Panc1 (cell line): Measurements from ENCODE around the gene KRTAP5-3. TPM values are rescaled to one million over a fixed set of nuclear protein-coding genes. Genes with fewer than 3 reads are reported as not detected.
"Not testable (repeated sequence)": the region's sequence is repeated elsewhere in the genome, so short reads cannot be mapped to it uniquely, and the experiment has no call there.

Experiments used
- ATAC-seq: fragments of 200-7000 bp; cut with Tn5 transposase; 2 replicates; pipeline ENCODE4 v1.9.1; 2020; ENCODE audit warnings: mild to moderate bottlenecking, moderate library complexity
- BruUV-seq: library from RNA; stranded (reverse); fragments of 400-500 nt; replicated peaks from 2 replicates; lab custom pipeline; 2021; lab: Mats Ljungman, UMichigan
- CTCF ChIA-PET: fragments of 300-600 bp; sonication (Branson Sonifier 250); formaldehyde crosslinking; loops from one replicate; lab custom pipeline; 2022; ENCODE audit warnings: antibody characterized with exemption; lab: Charles Lee
- POLR2A ChIA-PET: fragments of 300-600 bp; sonication (Branson Sonifier 250); formaldehyde crosslinking; loops from one replicate; lab custom pipeline; 2022; ENCODE audit warnings: antibody characterized with exemption; lab: Charles Lee
- DNase-seq: peaks from one replicate; pipeline ENCODE4 v3.0.0-alpha.2; 2010; ENCODE audit warnings: low read depth, low spot score
- H3K27ac ChIP-seq: 2 replicates; pipeline ENCODE4 v1.5.1; 2011; ENCODE audit warnings: mild to moderate bottlenecking, low read length, inconsistent platforms
- H3K27me3 ChIP-seq: fragments of 200-500 bp; sonication (Bioruptor generic); 2 replicates; pipeline ENCODE4 v1.6.0; 2014; ENCODE audit warnings: low read length, inconsistent platforms; ENCODE audit not compliant: control insufficient read depth, insufficient read depth
- H3K36me3 ChIP-seq: fragments of 200-500 bp; sonication (Bioruptor generic); 2 replicates; pipeline ENCODE4 v1.5.1; 2014; ENCODE audit warnings: inconsistent platforms, mild to moderate bottlenecking, low read length, moderate library complexity; ENCODE audit not compliant: control insufficient read depth, insufficient read depth
- H3K4me1 ChIP-seq: 2 replicates; pipeline ENCODE4 v1.5.1; 2011; ENCODE audit warnings: inconsistent platforms, mild to moderate bottlenecking, low read length, moderate library complexity; ENCODE audit not compliant: control insufficient read depth, insufficient read depth
- H3K4me3 ChIP-seq, 2 experiments: 2 replicates each; pipeline ENCODE4 v1.5.1; 2011 to 2012; ENCODE audit warnings: low read depth in 2 of 2, low read length in 2 of 2, mild to moderate bottlenecking in 2 of 2, inconsistent platforms in 1 of 2, moderate library complexity in 1 of 2
- H3K9me3 ChIP-seq: fragments of 200-500 bp; sonication (Bioruptor generic); 2 replicates; pipeline ENCODE4 v1.5.1; 2014; ENCODE audit warnings: low read depth, mild to moderate bottlenecking, inconsistent platforms, low read length, moderate library complexity; ENCODE audit not compliant: control insufficient read depth, insufficient read depth
- CTCF ChIP-seq: fragments of 450-650 bp; IDR thresholded peaks from 2 replicates; pipeline ENCODE4 v1.5.1; 2017; ENCODE audit warnings: mild to moderate bottlenecking
- POLR2AphosphoS5 ChIP-seq: IDR thresholded peaks from 2 replicates; pipeline ENCODE4 v1.6.1; 2012; ENCODE audit warnings: mild to moderate bottlenecking, low read depth, low read length, moderate library complexity
- SIN3A ChIP-seq: IDR thresholded peaks from 2 replicates; pipeline ENCODE4 v1.6.1; 2012; ENCODE audit warnings: low read depth, mild to moderate bottlenecking, low read length, moderate library complexity, borderline replicate concordance; ENCODE audit not compliant: insufficient read depth
- TCF7L2 ChIP-seq: IDR thresholded peaks from 2 replicates; pipeline ENCODE4 v1.6.1; 2011; ENCODE audit warnings: mild to moderate bottlenecking, low read depth, low read length, inconsistent platforms
- in situ Hi-C: cut with HindIII; loops from 2 replicates; pipeline ENCODE4 v1.10.0; 2016; ENCODE audit warnings: low sequenced_read_pairs, low pct_unique_long_range_greater_than_20kb
- intact Hi-C: fragments of 100-400 bp; cut with micrococcal nuclease; formaldehyde crosslinking; loops from one replicate; pipeline ENCODE4 v1.10.0; 2022; ENCODE audit not compliant: unreplicated experiment
- total RNA-seq: library from RNA; stranded (reverse); gene quantifications from one replicate; pipeline ENCODE4 v1.2.1, GENCODE V29; 2021; ENCODE audit not compliant: unreplicated experiment
- TF ChIP-seq, protein P1 (sequence below), 2 experiments: IDR thresholded peaks; 2 replicates each; pipeline ENCODE4 v1.6.1; 2011 to 2012; ENCODE audit warnings: low read depth in 2 of 2, control low read depth in 1 of 2, low read length in 1 of 2, mild to moderate bottlenecking in 1 of 2, moderate library complexity in 1 of 2; ENCODE audit not compliant: insufficient read depth in 1 of 2

Gene KRTAP5-3
- total RNA-seq, 1 experiment from 2014 or later = not detected

DNA sequence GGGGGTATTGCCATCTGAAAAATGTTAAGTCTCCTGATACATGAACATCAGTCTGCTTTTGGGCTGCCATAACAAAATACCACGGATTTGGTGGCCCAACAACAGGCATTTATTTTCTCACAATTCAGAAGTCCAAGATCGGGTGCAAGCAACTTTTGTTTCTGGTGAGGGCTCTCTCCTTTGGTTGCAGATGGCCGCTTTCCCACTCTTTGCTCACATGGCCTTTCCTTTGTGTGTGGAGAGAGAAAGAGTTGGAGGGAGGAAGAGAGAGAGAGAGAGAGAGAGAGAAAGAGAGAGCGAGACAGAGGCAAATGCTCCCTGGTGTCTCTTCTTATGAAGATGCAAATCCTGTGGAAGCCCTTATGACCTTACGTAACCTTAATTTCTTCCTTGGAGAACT is 7.6 kb downstream of the KRTAP5-3 start:
- no peak overlapping the region for H3K4me3 ChIP-seq
- no peak for ATAC-seq
- BruUV-seq = no TSS peak
- DNase-seq = no peak
- peaks cover 25% of the 10 kb centered on the region for H3K27me3 ChIP-seq
- intact Hi-C loops (no loop called here), in situ Hi-C loops (no loop called here)
- H3K4me1 ChIP-seq = no peaks in the 10 kb centered on the region
- no peaks in the 10 kb centered on the region for H3K36me3 ChIP-seq
- ChIA-PET POLR2A (no interaction called here), CTCF (no interaction called here)
- TF ChIP-seq TCF7L2 = no peak
- TF ChIP-seq CTCF = no peak
- no peak for TF ChIP-seq SIN3A
- TF ChIP-seq POLR2AphosphoS5 = no peak
- TF ChIP-seq, protein P1, sequence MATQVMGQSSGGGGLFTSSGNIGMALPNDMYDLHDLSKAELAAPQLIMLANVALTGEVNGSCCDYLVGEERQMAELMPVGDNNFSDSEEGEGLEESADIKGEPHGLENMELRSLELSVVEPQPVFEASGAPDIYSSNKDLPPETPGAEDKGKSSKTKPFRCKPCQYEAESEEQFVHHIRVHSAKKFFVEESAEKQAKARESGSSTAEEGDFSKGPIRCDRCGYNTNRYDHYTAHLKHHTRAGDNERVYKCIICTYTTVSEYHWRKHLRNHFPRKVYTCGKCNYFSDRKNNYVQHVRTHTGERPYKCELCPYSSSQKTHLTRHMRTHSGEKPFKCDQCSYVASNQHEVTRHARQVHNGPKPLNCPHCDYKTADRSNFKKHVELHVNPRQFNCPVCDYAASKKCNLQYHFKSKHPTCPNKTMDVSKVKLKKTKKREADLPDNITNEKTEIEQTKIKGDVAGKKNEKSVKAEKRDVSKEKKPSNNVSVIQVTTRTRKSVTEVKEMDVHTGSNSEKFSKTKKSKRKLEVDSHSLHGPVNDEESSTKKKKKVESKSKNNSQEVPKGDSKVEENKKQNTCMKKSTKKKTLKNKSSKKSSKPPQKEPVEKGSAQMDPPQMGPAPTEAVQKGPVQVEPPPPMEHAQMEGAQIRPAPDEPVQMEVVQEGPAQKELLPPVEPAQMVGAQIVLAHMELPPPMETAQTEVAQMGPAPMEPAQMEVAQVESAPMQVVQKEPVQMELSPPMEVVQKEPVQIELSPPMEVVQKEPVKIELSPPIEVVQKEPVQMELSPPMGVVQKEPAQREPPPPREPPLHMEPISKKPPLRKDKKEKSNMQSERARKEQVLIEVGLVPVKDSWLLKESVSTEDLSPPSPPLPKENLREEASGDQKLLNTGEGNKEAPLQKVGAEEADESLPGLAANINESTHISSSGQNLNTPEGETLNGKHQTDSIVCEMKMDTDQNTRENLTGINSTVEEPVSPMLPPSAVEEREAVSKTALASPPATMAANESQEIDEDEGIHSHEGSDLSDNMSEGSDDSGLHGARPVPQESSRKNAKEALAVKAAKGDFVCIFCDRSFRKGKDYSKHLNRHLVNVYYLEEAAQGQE (IDR thresholded peaks at IDR 0.05; ENCODE audit: insufficient read depth in 1 of 2, low read depth in 2 of 2, low read length in 1 of 2) = no peak
- no peaks in the 10 kb centered on the region for H3K9me3 ChIP-seq
- no peak overlapping the region for H3K27ac ChIP-seq

GRCh38 chr11:1598816-1599215 is 9.4 kb downstream of the KRTAP5-3 start:
- in situ Hi-C loops = no loop called here
- Histone ChIP-seq H3K36me3 (no peaks in the 10 kb centered on the region), H3K27me3 (peaks cover 32% of the 10 kb centered on the region), H3K4me1 (no peaks in the 10 kb centered on the region), H3K9me3 (no peaks in the 10 kb centered on the region), H3K27ac (no peak overlapping the region), H3K4me3 (no peak overlapping the region)
- TF ChIP-seq TCF7L2 = no peak
- no peak for TF ChIP-seq POLR2AphosphoS5
- TF ChIP-seq SIN3A = no peak
- TF ChIP-seq CTCF = no peak
- TF ChIP-seq, protein P1 (IDR thresholded peaks at IDR 0.05; ENCODE audit: insufficient read depth in 1 of 2, low read depth in 2 of 2, low read length in 1 of 2) = no peak
- no TSS peak for BruUV-seq
- intact Hi-C loops = no loop called here
- no peak for DNase-seq
- ChIA-PET POLR2A (no interaction called here), CTCF (interaction anchor here (0.7 kb wide), 1 partner anchor 502 kb away, joined by 3 read pairs; no protein-coding TSS in a partner anchor)
- ATAC-seq = no peak

DNA sequence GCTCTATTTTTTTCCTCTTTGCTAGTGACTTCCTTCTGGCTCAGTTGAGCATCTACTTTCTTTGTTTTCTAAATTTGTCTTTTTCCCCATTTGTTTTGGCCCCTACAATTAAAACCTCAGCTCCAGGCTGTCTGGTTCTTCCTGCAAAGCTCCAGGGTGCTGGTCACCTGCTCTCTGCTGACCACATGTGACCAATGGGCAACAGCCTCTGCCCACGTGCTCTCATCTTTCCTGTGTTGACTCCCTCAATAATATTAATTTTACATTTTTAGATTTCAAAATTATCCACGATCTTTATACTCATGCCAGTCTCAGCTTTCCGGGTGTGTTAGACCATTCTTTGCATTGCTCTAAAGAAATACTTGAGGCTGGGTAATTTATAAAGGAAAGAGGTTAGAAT is 9.9 kb downstream of the KRTAP5-3 start:
- H3K36me3 ChIP-seq, ATAC-seq, DNase-seq, intact Hi-C loops, H3K27ac ChIP-seq, H3K9me3 ChIP-seq, in situ Hi-C loops, POLR2A ChIA-PET, H3K4me1 ChIP-seq, BruUV-seq, H3K4me3 ChIP-seq: not testable (repeated sequence)
- CTCF ChIA-PET = interaction anchor here (0.7 kb wide), 1 partner anchor 502 kb away, joined by 3 read pairs; no protein-coding TSS in a partner anchor
- H3K27me3 ChIP-seq = peaks cover 30% of the 10 kb centered on the region
